Measurements from ENCODE around the gene PDXK. TPM values are rescaled to one million over a fixed set of nuclear protein-coding genes. Genes with fewer than 3 reads are reported as not detected.

PDXK gene
- total and polyA plus RNA-seq, 10 of the 15 experiments (the other 5 are each of a cell fraction or from before 2014, with no cell fraction given): 3.7 to 141 (median 60.0) TPM

GRCh38 chr21:43799301-43799840 is 80.4 kb downstream of the PDXK start:
- H3K27ac ChIP-seq (ENCODE audit: control insufficient read depth, insufficient read depth): no peak overlapping the region
- DNase-seq (ENCODE audit: low read depth, low spot score) (no peak), ATAC-seq (no peak), FAIRE-seq (no peak)
- peaks cover 6% of the 10 kb centered on the region for H3K4me1 ChIP-seq (ENCODE audit: control insufficient read depth, insufficient read depth, low read length)
- H4K20me1 ChIP-seq (ENCODE audit: control insufficient read depth, insufficient read depth): no peaks in the 10 kb centered on the region
- intact Hi-C loops (cut with micrococcal nuclease; ENCODE audit: unreplicated experiment) (no loop called here), in situ Hi-C loops (cut with MboI) (no loop called here)
- H3K27me3 ChIP-seq (replicated peaks in 1 of 2; ENCODE audit: control insufficient read depth in 2 of 2, insufficient read depth in 2 of 2, low read length in 1 of 2): no peaks in the 10 kb centered on the region
- no peak overlapping the region for H2AFZ ChIP-seq (ENCODE audit: control insufficient read depth, low read depth, low read length)
- SMC1A ChIA-PET (ENCODE audit: uncharacterized antibody, unreplicated experiment): interaction anchor here (1.2 kb wide), 1 partner anchor 9 kb away, joined by 4 read pairs; the partner anchor contains the start of gene RRP1
- H3K4me2 ChIP-seq (ENCODE audit: control insufficient read depth, insufficient read depth): no peak overlapping the region
- CTCF ChIA-PET: interaction anchor here (1.0 kb wide), 1 partner anchor 9 kb away, joined by 3 read pairs; no protein-coding TSS in a partner anchor
- TF ChIP-seq ATF7 (IDR thresholded peaks at IDR 0.05; ENCODE audit: low read depth) (no peak), POU2F2 (IDR thresholded peaks at IDR 0.05; ENCODE audit: borderline replicate concordance, low read depth, low read length) (no peak), ZSCAN29 (IDR thresholded peaks at IDR 0.05) (no peak), POLR2A (IDR thresholded peaks at IDR 0.05; ENCODE audit: low read depth, low read length) (peak; percentile 55; the same call in 1 of the 2 replicates), CTCF (IDR thresholded peaks at IDR 0.05 in 2 of 3, conservative IDR thresholded peaks at IDR 0.05 in 1 of 3; ENCODE audit: control insufficient read depth in 2 of 3, extremely low read depth in 1 of 3, insufficient read depth in 1 of 3, low read depth in 3 of 3, low read length in 3 of 3) (no peak), NRF1 (conservative IDR thresholded peaks at IDR 0.05; ENCODE audit: low read depth, low read length) (no peak), NBN (IDR thresholded peaks at IDR 0.05) (no peak)
- BruUV-seq (replicated peaks): no TSS peak
- POLR2A ChIA-PET: no interaction called here
- peaks cover 31 to 68% of the 10 kb centered on the region in 2 experiments for H3K36me3 ChIP-seq (ENCODE audit: control insufficient read depth in 2 of 2, insufficient read depth in 2 of 2, low read length in 1 of 2)
- H3K4me3 ChIP-seq: no peak overlapping the region
- WGBS (ENCODE audit: insufficient coverage, insufficient replicate concordance, low lambda C conversion rate, missing lambda C conversion rate): 96% methylated on average over 12 of the region's 19 CpGs
- no peaks in the 10 kb centered on the region; the same call in 1 of the 2 replicates for H3K79me2 ChIP-seq (ENCODE audit: control insufficient read depth, insufficient read depth, low read length)
- RAD21 ChIA-PET (ENCODE audit: unreplicated experiment): no interaction called here
- H3K9ac ChIP-seq (ENCODE audit: control insufficient read depth, insufficient read depth, low read length): no peak overlapping the region
- H3K9me3 ChIP-seq (replicated peaks; ENCODE audit: control insufficient read depth, insufficient read depth, low read length): no peaks in the 10 kb centered on the region

Measured in GM12878 (cell line).